Measurements from ENCODE around the gene COMMD9.

The COMMD9 gene

DNA sequence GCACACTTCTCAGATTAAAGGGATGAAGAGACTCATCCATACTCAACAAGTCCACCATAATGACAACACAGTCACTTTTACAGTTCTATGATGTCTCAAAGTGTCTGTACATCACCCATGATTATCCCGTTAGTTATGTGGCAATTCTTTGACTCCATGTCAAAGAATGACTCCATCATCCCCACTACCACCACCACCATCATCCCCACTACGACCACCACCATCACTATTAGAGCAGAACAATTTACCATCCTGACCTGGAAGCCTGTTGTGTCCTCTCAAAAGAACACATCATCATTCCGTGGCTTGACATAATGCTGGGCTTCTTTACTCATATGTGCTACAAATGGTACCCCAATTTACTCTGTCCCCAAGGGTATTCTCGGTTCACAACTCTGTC, 20.6 kb upstream of the COMMD9 start:
- no peak for DNase-seq (ENCODE audit: low read depth)

DNA sequence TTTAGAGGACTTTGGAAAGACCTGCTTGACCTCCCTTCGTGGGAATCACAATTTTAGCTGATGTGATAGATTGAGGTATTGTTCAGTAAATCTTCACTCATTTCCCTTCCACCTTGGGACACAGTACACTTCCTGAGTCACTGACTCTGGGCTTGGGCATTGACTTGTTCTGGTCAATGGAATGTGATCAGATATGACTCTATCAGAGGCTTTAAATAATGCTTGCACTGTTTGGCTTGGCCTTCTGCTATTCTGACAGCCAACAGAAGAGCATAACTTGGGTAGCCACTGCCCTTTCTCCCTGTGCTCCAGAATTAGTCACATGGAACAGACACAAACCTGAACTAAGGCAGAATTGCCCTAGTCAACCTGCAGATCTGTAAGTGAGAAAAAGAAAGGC, 19.4 kb upstream of the COMMD9 start:
- no peak overlapping the region for H3K4me3 ChIP-seq (ENCODE audit: low read length)
- no peak for DNase-seq (ENCODE audit: low read depth)
- TF ChIP-seq, protein P1, sequence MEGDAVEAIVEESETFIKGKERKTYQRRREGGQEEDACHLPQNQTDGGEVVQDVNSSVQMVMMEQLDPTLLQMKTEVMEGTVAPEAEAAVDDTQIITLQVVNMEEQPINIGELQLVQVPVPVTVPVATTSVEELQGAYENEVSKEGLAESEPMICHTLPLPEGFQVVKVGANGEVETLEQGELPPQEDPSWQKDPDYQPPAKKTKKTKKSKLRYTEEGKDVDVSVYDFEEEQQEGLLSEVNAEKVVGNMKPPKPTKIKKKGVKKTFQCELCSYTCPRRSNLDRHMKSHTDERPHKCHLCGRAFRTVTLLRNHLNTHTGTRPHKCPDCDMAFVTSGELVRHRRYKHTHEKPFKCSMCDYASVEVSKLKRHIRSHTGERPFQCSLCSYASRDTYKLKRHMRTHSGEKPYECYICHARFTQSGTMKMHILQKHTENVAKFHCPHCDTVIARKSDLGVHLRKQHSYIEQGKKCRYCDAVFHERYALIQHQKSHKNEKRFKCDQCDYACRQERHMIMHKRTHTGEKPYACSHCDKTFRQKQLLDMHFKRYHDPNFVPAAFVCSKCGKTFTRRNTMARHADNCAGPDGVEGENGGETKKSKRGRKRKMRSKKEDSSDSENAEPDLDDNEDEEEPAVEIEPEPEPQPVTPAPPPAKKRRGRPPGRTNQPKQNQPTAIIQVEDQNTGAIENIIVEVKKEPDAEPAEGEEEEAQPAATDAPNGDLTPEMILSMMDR (conservative IDR thresholded peaks at IDR 0.05; ENCODE audit: low read depth, low read length): no peak

More for the DNA sequence above, 20.6 kb upstream of the COMMD9 start:
- TF ChIP-seq, protein P1 (conservative IDR thresholded peaks at IDR 0.05; ENCODE audit: low read depth, low read length): no peak
- no peak overlapping the region for H3K4me3 ChIP-seq (ENCODE audit: low read length)

DNA sequence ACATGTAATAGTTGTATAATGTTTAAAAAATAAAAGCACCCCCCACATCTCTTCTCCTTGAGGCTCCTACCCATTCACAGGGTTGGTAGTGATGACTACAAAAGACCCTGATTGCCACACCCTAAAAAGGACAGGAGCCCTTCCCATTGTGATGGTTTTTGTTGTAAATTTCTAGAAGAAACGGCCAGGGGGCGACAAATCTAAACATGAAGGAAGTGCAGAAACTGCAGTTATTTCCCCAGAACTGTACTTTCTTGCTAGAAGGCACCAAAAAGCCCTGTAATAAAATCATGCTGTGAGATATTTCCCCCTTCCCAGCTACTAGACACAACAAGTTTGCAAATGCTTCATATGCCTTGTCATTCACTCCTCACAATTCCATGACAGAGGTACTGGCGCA, 17.7 kb upstream of the COMMD9 start:
- no peak for DNase-seq (ENCODE audit: low read depth)
- H3K4me3 ChIP-seq (ENCODE audit: low read length): no peak overlapping the region
- TF ChIP-seq, protein P1 (conservative IDR thresholded peaks at IDR 0.05; ENCODE audit: low read depth, low read length): peak; percentile 67

DNA sequence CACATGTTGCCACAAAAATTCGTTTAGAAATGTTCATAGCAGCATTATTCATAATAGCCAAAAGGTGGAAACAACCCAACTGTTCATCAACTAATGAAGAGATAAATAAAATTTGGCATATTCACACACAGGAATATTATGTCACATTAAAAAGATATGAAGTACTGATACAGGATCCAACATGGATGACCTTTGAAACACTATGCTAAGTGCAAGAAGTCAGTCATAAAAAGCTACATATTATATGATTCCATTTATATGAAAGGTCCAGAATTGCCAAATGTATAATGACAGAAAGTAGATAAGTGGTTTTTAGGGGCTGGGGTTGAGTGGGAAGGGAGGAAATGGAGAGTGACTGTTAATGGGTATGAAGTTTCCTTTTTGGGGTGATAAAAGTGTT, 15.8 kb upstream of the COMMD9 start:
- H3K4me3 ChIP-seq (ENCODE audit: low read length): no peak overlapping the region
- DNase-seq (ENCODE audit: low read depth): no peak
- TF ChIP-seq, protein P1 (conservative IDR thresholded peaks at IDR 0.05; ENCODE audit: low read depth, low read length): no peak

DNA sequence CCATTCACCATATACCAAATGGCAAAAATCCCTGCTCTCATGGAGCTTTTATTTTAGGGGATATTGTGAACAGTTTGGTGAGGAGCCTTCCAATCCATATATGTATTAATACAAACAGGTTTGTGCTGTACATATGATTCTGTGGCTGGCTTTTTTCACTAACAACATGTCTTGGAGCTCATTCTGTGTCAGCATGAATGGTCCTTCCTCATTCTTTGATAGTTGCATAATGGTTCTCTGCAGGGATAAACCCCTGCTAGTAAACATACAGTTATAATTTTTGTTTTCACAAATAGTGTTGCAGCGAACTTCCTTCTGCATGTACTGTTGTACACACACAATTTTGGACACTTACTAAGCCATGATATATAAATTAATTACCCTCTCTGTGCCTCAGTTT, 15.1 kb upstream of the COMMD9 start:
- no peak for DNase-seq (ENCODE audit: low read depth)
- H3K4me3 ChIP-seq (ENCODE audit: low read length): no peak overlapping the region
- TF ChIP-seq, protein P1 (conservative IDR thresholded peaks at IDR 0.05; ENCODE audit: low read depth, low read length): no peak

DNA sequence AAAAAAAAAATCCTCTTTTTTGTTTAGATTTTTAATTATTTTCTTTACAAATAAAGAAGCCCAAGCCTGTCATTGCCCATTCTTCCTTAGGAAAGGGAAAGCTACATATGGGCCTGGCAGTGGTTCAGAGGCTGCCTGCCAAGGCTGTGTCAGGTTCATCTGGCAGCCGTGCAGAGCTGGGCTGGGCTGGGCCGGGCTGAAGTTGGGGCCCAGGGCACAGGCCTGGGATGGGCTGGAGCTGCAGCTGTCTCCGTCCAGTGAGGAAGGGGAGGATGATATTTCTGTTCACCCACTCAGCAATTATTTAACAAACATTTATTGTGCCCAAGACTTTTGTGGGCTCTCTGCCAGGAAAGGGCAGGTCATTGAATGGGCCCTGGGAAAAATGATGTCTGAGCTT, 11.4 kb upstream of the COMMD9 start:
- DNase-seq (ENCODE audit: low read depth): peak; percentile 27
- TF ChIP-seq, protein P1 (conservative IDR thresholded peaks at IDR 0.05; ENCODE audit: low read depth, low read length): no peak
- H3K4me3 ChIP-seq (ENCODE audit: low read length): no peak overlapping the region

DNA sequence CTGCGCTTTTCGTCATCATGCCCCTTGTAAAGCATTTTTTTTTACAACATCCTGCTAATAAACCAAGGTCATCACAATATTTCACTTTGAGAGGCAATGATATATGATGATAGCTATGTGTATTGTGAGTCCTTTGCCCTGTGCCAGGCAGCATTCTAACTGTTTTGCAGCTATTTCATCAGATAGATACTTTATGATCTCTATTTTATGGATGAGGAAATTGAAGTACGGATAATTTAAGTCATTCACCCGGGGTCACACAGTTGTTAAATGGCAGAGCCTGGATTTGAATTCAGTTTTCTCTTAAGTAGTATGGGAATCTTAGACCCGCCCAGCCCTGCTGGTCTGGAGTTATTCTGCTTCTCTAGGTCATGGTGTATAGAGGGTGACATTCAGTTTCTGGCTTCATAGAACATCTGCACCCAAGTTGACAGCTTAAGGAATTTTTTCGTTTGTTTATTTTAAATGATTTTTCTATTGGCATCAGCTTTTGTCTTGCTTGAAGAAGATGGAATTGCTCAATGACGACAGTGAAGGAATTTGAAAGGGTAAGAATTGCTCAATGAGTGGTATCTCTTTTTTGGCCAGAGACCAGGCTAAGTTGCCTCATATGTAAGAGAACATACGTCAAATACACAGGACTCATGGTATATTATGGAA, 7.8 kb upstream of the COMMD9 start:
- TF ChIP-seq, protein P1 (conservative IDR thresholded peaks at IDR 0.05; ENCODE audit: low read depth, low read length): no peak
- H3K4me3 ChIP-seq (ENCODE audit: low read length): no peak overlapping the region
- DNase-seq (ENCODE audit: low read depth): no peak
